ENCODE measurements around the gene GSTM1. TPM values are rescaled to one million over a fixed set of nuclear protein-coding genes. Genes with fewer than 3 reads are reported as not detected.

The GSTM1 gene
- total and polyA plus RNA-seq, 2 donors (not counting 1 experiment from before 2014, with no cell fraction given) = 30.5 to 40.0 TPM

GRCh38 chr1:109654519-109654918 is 33.1 kb upstream of the GSTM1 start:
- Histone ChIP-seq H3K9me3 (ENCODE audit: control extremely low read depth in 1 of 3, control insufficient read depth in 2 of 3, insufficient read depth in 1 of 3, low read length in 2 of 3) (no peaks in the 10 kb centered on the region), H3K4me1 (ENCODE audit: control insufficient read depth in 2 of 2, insufficient read depth in 2 of 2, low read length in 2 of 2) (peaks cover 11 to 17% of the 10 kb centered on the region in 2 donors), H3K36me3 (replicated peaks in 1 of 2; ENCODE audit: control extremely low read depth in 1 of 2, control insufficient read depth in 1 of 2, extremely low read depth in 1 of 2, insufficient read depth in 2 of 2, low read length in 1 of 2) (peaks cover 0 to 9% of the 10 kb centered on the region in 2 experiments), H4K20me1 (ENCODE audit: control insufficient read depth, insufficient read depth, low read length, poor library complexity, severe bottlenecking) (no peaks in the 10 kb centered on the region), H2AFZ (ENCODE audit: insufficient read depth, low read depth, low read length, poor library complexity, severe bottlenecking) (no peak overlapping the region), H3K9ac (ENCODE audit: low read length) (no peak overlapping the region), H3K4me2 (replicated peaks; ENCODE audit: low read depth, low read length, poor library complexity, severe bottlenecking) (no peak overlapping the region), H3K27me3 (replicated peaks in 1 of 4; ENCODE audit: control extremely low read depth in 1 of 4, control insufficient read depth in 3 of 4, insufficient read depth in 4 of 4, low read length in 3 of 4) (peaks cover 0 to 9% (median 3%) of the 10 kb centered on the region in 4 experiments), H3K4me3 (ENCODE audit: control extremely low read depth in 1 of 5, extremely low read depth in 1 of 5, insufficient read depth in 1 of 5, low read depth in 2 of 5, low read length in 4 of 5) (no peak overlapping the region), H3K79me2 (ENCODE audit: control insufficient read depth, insufficient read depth, low read length) (no peaks in the 10 kb centered on the region), H3K27ac (ENCODE audit: low read length in 2 of 2) (no peak overlapping the region)
- Mint-ChIP-seq H3K27me3 (peaks cover 29% of the 10 kb centered on the region), H3K27ac (peak overlapping the region; percentile 32), H3K4me3 (peak overlapping the region; percentile 24), H3K9me3 (ENCODE audit: insufficient read depth) (no peaks in the 10 kb centered on the region), H3K4me1 (peaks cover 23% of the 10 kb centered on the region)
- CTCF ChIA-PET = interaction anchor here (1.2 to 5.8 kb wide), 5 partner anchors 13 to 330 kb away, joined by 9 to 42 read pairs (median 10); partner anchors contain the start of gene AHCYL1
- 91% methylated on average over 11 of the region's 12 CpGs for WGBS (ENCODE audit: insufficient coverage)
- no peak for ATAC-seq (ENCODE audit: low read depth)
- TF ChIP-seq EZH2 (IDR thresholded peaks at IDR 0.05; ENCODE audit: borderline replicate concordance, insufficient read depth, low read depth, low read length, poor library complexity, severe bottlenecking) (no peak), CTCF (IDR thresholded peaks at IDR 0.05) (no peak)
- POLR2A ChIA-PET = no interaction called here
- intact Hi-C loops (cut with micrococcal nuclease) = loop anchor here (10.0 kb wide), 1 partner anchor 170 kb away; the partner anchor contains the start of gene ATXN7L2
- DNase-seq = no peak
